ENCODE results near the gene ACTL6B. TPM values are rescaled to one million over a fixed set of nuclear protein-coding genes. Genes with fewer than 3 reads are reported as not detected.

ACTL6B gene
- polyA plus RNA-seq, 1 of the 3 experiments (the other 2 are of a cell fraction), result 0.67 TPM

DNA sequence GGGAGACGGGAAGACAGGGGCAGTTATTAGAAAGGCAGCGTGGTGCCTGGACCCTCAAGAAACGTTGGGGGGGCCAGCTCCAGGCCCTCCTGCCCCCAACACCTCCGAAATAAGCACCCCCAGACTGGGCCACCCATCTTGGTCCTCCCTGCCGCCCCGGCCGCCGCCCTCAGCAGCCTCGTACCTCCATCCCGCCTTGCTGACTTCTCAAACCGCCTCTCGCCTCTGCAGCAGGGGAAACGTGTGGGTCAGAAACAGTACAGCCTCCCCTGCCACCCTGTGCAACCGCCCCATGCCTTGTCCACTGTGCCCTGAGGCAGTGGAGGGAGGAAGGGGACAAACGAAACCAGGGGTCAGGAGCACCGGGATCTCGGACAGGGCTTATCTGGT is 30.6 kb upstream of the ACTL6B start:
- Histone ChIP-seq H3K4me2 (no peak overlapping the region), H3K4me3 (ENCODE audit: low read depth in 2 of 2, low read length in 1 of 2) (no peak overlapping the region), H2AFZ (ENCODE audit: low read depth) (no peak overlapping the region), H3K27ac (ENCODE audit: low read depth in 2 of 2, low read length in 1 of 2) (no peak overlapping the region), H3K9me2 (no peaks in the 10 kb centered on the region), H3K4me1 (ENCODE audit: control insufficient read depth in 1 of 2, insufficient read depth in 2 of 2, low read depth in 1 of 2, low read length in 1 of 2) (peaks cover 7 to 10% of the 10 kb centered on the region in 2 experiments; a peak in 2 of 4 replicates), H3K9ac (no peak overlapping the region), H3K36me3 (replicated peaks in 1 of 2; ENCODE audit: control insufficient read depth in 1 of 2, insufficient read depth in 2 of 2, low read length in 1 of 2) (peaks cover 15 to 76% of the 10 kb centered on the region in 2 experiments), H3K79me2 (ENCODE audit: insufficient read depth) (peaks cover 37% of the 10 kb centered on the region), H3K9me3 (no peaks in the 10 kb centered on the region), H4K20me1 (ENCODE audit: insufficient read depth) (peaks cover 47% of the 10 kb centered on the region), H3F3A (replicated peaks; ENCODE audit: insufficient read depth) (peaks cover 13% of the 10 kb centered on the region), H3K27me3 (ENCODE audit: insufficient read depth) (no peaks in the 10 kb centered on the region)
- POLR2A ChIA-PET, result no interaction called here
- CTCF ChIA-PET, result interaction anchor here (1.0 to 3.5 kb wide), 3 partner anchors 12 to 168 kb away, joined by 3 to 23 read pairs (median 3); partner anchors contain the start of gene POP7
- TF ChIP-seq MEF2A (IDR thresholded peaks at IDR 0.05; ENCODE audit: borderline replicate concordance, low read depth) (no peak), RXRA (IDR thresholded peaks at IDR 0.05; ENCODE audit: borderline replicate concordance, low read depth) (no peak), TCF12 (IDR thresholded peaks at IDR 0.05) (no peak), FOXM1 (IDR thresholded peaks at IDR 0.05; ENCODE audit: low read depth) (no peak), RCOR1 (IDR thresholded peaks at IDR 0.05; ENCODE audit: low read length) (no peak), MXI1 (IDR thresholded peaks at IDR 0.05; ENCODE audit: low read depth, low read length) (no peak), GABPA (IDR thresholded peaks at IDR 0.05; ENCODE audit: low read depth) (no peak), ELF1 (IDR thresholded peaks at IDR 0.05) (no peak), EP300 (IDR thresholded peaks at IDR 0.05; ENCODE audit: borderline replicate concordance in 1 of 2, low read depth in 1 of 2, low read length in 1 of 2) (no peak), EZH2phosphoT487 (IDR thresholded peaks at IDR 0.05; ENCODE audit: borderline replicate concordance, low read depth) (no peak), FOXJ3 (CRISPR knock-in tag; IDR thresholded peaks at IDR 0.05) (no peak), TEAD4 (IDR thresholded peaks at IDR 0.05; ENCODE audit: borderline replicate concordance, insufficient read depth) (no peak), TAF1 (IDR thresholded peaks at IDR 0.05; ENCODE audit: borderline replicate concordance, low read depth, low read length) (no peak)
- TF ChIP-seq, protein P1, sequence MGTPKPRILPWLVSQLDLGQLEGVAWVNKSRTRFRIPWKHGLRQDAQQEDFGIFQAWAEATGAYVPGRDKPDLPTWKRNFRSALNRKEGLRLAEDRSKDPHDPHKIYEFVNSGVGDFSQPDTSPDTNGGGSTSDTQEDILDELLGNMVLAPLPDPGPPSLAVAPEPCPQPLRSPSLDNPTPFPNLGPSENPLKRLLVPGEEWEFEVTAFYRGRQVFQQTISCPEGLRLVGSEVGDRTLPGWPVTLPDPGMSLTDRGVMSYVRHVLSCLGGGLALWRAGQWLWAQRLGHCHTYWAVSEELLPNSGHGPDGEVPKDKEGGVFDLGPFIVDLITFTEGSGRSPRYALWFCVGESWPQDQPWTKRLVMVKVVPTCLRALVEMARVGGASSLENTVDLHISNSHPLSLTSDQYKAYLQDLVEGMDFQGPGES (IDR thresholded peaks at IDR 0.05; ENCODE audit: low read depth, low read length), result no peak
- TF ChIP-seq, protein P2, sequence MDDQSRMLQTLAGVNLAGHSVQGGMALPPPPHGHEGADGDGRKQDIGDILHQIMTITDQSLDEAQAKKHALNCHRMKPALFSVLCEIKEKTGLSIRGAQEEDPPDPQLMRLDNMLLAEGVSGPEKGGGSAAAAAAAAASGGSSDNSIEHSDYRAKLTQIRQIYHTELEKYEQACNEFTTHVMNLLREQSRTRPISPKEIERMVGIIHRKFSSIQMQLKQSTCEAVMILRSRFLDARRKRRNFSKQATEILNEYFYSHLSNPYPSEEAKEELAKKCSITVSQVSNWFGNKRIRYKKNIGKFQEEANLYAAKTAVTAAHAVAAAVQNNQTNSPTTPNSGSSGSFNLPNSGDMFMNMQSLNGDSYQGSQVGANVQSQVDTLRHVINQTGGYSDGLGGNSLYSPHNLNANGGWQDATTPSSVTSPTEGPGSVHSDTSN (IDR thresholded peaks at IDR 0.05), result no peak
- TF ChIP-seq, protein P3, sequence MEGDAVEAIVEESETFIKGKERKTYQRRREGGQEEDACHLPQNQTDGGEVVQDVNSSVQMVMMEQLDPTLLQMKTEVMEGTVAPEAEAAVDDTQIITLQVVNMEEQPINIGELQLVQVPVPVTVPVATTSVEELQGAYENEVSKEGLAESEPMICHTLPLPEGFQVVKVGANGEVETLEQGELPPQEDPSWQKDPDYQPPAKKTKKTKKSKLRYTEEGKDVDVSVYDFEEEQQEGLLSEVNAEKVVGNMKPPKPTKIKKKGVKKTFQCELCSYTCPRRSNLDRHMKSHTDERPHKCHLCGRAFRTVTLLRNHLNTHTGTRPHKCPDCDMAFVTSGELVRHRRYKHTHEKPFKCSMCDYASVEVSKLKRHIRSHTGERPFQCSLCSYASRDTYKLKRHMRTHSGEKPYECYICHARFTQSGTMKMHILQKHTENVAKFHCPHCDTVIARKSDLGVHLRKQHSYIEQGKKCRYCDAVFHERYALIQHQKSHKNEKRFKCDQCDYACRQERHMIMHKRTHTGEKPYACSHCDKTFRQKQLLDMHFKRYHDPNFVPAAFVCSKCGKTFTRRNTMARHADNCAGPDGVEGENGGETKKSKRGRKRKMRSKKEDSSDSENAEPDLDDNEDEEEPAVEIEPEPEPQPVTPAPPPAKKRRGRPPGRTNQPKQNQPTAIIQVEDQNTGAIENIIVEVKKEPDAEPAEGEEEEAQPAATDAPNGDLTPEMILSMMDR (IDR thresholded peaks at IDR 0.05), result no peak
- TF ChIP-seq, protein P4, sequence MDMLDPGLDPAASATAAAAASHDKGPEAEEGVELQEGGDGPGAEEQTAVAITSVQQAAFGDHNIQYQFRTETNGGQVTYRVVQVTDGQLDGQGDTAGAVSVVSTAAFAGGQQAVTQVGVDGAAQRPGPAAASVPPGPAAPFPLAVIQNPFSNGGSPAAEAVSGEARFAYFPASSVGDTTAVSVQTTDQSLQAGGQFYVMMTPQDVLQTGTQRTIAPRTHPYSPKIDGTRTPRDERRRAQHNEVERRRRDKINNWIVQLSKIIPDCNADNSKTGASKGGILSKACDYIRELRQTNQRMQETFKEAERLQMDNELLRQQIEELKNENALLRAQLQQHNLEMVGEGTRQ (IDR thresholded peaks at IDR 0.05; ENCODE audit: borderline replicate concordance, low read depth, low read length), result no peak
- TF ChIP-seq, protein P5, sequence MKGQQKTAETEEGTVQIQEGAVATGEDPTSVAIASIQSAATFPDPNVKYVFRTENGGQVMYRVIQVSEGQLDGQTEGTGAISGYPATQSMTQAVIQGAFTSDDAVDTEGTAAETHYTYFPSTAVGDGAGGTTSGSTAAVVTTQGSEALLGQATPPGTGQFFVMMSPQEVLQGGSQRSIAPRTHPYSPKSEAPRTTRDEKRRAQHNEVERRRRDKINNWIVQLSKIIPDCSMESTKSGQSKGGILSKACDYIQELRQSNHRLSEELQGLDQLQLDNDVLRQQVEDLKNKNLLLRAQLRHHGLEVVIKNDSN (IDR thresholded peaks at IDR 0.05; ENCODE audit: borderline replicate concordance, low read depth), result no peak
- TF ChIP-seq, protein P6, sequence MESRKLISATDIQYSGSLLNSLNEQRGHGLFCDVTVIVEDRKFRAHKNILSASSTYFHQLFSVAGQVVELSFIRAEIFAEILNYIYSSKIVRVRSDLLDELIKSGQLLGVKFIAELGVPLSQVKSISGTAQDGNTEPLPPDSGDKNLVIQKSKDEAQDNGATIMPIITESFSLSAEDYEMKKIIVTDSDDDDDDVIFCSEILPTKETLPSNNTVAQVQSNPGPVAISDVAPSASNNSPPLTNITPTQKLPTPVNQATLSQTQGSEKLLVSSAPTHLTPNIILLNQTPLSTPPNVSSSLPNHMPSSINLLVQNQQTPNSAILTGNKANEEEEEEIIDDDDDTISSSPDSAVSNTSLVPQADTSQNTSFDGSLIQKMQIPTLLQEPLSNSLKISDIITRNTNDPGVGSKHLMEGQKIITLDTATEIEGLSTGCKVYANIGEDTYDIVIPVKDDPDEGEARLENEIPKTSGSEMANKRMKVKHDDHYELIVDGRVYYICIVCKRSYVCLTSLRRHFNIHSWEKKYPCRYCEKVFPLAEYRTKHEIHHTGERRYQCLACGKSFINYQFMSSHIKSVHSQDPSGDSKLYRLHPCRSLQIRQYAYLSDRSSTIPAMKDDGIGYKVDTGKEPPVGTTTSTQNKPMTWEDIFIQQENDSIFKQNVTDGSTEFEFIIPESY (IDR thresholded peaks at IDR 0.05; ENCODE audit: borderline replicate concordance, low read depth), result no peak
- no peak for DNase-seq
- 92% methylated on average over 17 of the region's 17 CpGs for WGBS (ENCODE audit: low lambda C conversion rate)
